ENCODE data around the gene ZNF506. TPM values are rescaled to one million over a fixed set of nuclear protein-coding genes. Genes with fewer than 3 reads are reported as not detected.
"Not testable (repeated sequence)": the region's sequence is repeated elsewhere in the genome, so short reads cannot be mapped to it uniquely, and the experiment has no call there.

ZNF506 gene
- 10 to 100 TPM; 23.0 to 26.7 TPM for total RNA-seq

DNA sequence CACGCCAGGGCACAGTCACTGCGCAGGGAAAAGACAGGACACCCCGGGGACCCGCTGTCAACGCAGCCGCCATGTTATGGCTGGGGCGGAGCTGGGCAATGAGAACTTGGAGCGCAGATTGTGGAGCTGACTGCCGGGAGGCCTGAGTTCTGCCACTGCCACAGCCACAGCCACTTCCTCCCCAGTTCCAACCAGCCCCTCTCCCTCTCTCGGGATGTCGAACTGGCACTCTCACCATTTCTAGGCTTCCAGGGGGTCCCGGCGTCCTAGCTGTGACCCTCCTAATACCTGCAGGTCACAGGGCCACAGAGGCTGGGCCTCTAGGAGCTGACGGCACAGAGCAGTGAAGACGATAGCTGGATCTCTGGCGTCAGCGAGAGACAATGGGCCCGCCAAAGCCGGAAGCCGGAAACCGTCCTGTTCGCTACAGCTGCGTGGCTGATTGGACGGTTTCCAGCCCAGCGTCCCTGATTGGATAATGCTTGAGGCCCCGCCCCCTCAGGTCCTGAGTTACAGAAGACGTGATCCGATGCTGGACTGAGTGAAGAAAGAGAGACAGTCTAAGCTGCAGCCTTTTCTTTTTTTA is at the start of gene ZNF506:
ZNF506 (minus strand) TSS at position 385 of the 586 bp plus-strand sequence; CDS start at position 238, 147 bp downstream.
- Mint-ChIP-seq H3K9me3 (peaks cover 44% of the 10 kb centered on the region), H3K36me3 (ENCODE audit: low read depth) (peaks cover 66% of the 10 kb centered on the region)

DNA sequence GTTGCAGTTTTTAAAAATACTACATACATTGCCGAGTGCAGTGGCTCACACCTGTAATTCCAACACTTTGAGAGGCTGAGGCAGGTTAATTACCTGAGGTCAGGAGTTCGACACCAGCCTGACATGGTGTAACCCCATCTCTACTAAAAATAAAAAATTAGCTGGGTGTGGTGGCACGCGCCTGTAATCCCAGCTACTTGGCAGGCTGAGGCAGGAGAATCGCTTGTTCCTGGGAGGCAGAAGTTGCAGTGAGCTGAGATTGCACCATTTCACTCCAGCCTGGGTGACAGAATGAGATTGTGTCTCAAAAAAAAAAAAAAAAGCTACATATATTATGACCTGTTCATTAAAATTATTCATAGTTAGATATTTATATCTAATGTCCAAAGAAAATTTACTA is 48.5 kb upstream of the ZNF506 start:
- Mint-ChIP-seq H3K4me1 (peaks cover 41% of the 10 kb centered on the region), H3K36me3 (ENCODE audit: low read depth) (peaks cover 61% of the 10 kb centered on the region), H3K9me3 (peaks cover 29% of the 10 kb centered on the region)
- DNase-seq, H3K27ac Mint-ChIP-seq, H3K27me3 Mint-ChIP-seq, H3K4me3 Mint-ChIP-seq: not testable (repeated sequence)
- CTCF ChIA-PET = interaction anchor here (0.7 to 1.0 kb wide), 3 partner anchors 18 to 363 kb away, joined by 3 to 5 read pairs (median 4); partner anchors contain the start of gene ZNF93
- POLR2A ChIA-PET = interaction anchor here (0.6 kb wide), 1 partner anchor 10 kb away, joined by 8 read pairs; no protein-coding TSS in a partner anchor

More for the DNA sequence above, at the start of gene ZNF506:
- no peaks in the 10 kb centered on the region for H3K27me3 Mint-ChIP-seq
- CTCF ChIA-PET = interaction anchor here (1.0 to 2.0 kb wide), 5 partner anchors 12 to 114 kb away, joined by 3 to 9 read pairs (median 4); partner anchors contain the start of gene ZNF93
- peak within 1 kb of the TSS; percentile 99 for H3K27ac Mint-ChIP-seq
- peaks cover 38% of the 10 kb centered on the region for H3K4me1 Mint-ChIP-seq
- POLR2A ChIA-PET = interaction anchor here (0.5 to 1.9 kb wide), 10 partner anchors 44 to 346 kb away, joined by 3 to 10 read pairs (median 3); partner anchors contain the start of genes ZNF14, ZNF253, ZNF486 and ZNF93
- peak; percentile 97 for DNase-seq
- H3K4me3 Mint-ChIP-seq = peak within 1 kb of the TSS; percentile 100

DNA sequence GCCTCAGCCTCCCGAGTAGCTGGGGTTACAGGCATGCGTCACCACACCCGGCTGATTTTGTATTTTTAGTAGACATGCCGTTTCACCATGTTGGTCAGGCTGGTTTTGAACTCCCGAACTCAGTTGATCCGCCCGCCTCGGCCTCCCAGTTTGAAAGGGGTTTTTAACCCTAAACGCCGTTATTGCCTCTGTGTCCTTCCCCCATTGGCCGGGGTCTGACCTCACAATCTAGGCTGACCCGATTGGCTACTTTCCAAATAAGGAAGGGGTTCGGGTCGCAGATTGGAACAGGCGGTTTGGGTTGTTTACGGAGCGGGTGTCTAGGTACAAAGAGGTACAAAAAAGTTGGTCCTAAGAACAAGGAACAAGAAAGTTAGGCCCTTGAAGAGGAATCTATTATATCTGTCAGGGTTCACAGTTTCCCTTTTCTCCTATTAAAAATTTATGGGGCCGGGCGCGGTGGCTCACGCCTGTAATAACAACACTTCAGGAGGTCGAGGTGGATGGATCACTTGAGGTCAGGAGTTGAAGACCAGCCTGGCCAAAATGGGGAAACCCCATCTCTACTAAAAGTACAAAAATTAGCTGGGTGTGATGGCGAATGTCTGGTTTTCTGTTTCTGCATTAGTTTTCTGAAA is 45.2 kb upstream of the ZNF506 start:
- peaks cover 30% of the 10 kb centered on the region for H3K9me3 Mint-ChIP-seq
- CTCF ChIA-PET = interaction anchor here (0.7 to 0.8 kb wide), 2 partner anchors 334 to 1382 kb away, joined by 3 read pairs; no protein-coding TSS in a partner anchor
- H3K4me1 Mint-ChIP-seq = peaks cover 33% of the 10 kb centered on the region
- H3K4me3 Mint-ChIP-seq = peak overlapping the region; percentile 100
- H3K27ac Mint-ChIP-seq = peak overlapping the region; percentile 100
- peaks cover 37% of the 10 kb centered on the region for H3K36me3 Mint-ChIP-seq (ENCODE audit: low read depth)
- H3K27me3 Mint-ChIP-seq = no peaks in the 10 kb centered on the region
- POLR2A ChIA-PET = interaction anchor here (0.6 to 1.5 kb wide), 3 partner anchors 34 to 248 kb away, joined by 3 to 10 read pairs (median 5); partner anchors contain the start of genes ZNF506 and ZNF93
- peak; percentile 68 for DNase-seq

DNA sequence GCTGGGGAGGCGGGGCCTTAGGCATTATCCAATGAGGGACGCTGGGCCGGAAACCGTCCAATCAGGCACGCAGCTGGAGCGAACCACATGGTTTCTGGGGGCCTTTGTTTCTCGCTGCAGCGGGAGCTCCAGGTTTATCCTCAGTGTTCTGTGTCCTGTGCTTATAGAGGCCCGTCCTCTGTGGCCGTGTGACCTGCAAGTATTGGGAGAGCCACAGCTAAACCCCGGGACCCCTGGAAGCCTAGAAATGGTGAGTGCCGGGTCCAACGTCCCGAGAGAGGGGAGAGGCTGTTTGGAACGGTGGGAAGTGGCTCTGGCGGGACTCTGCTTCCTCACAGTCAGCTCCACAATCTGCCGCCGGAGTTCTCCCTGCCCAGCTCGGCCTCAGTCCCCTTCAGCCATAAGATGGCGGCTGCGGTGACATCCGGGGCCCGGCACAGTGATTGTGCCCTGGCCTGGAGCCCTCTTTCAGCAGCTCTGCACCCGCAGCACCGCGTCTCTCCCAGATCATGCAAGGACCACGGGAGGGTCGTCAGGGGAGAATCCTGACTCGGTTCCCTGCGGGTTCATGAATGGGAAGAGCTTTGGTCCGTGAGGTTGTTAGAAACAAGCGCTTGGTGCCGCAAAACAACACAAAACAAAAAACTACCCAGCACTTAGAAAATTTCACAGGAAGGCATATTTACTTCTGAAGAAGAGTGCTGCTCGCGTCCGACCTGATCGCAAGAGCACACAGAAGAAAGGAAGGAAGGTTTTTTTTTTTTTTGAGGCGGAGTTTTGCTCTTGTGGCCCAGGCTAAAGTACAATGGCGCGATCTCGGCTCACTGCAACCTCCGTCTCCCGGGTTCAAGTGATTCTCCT is 44.4 kb upstream of the ZNF506 start, which contains the start of gene ZNF253:
ZNF253 (plus strand) TSS at position 133 of the 861 bp plus-strand sequence; CDS start at position 248, 115 bp downstream.
- Mint-ChIP-seq H3K4me3 (peak within 1 kb of the TSS; percentile 100), H3K4me1 (peaks cover 29% of the 10 kb centered on the region)
- POLR2A ChIA-PET = interaction anchor here (0.5 to 1.5 kb wide), 6 partner anchors 24 to 1321 kb away, joined by 3 to 10 read pairs (median 4); partner anchors contain the start of genes ZNF506 and ZNF93

DNA sequence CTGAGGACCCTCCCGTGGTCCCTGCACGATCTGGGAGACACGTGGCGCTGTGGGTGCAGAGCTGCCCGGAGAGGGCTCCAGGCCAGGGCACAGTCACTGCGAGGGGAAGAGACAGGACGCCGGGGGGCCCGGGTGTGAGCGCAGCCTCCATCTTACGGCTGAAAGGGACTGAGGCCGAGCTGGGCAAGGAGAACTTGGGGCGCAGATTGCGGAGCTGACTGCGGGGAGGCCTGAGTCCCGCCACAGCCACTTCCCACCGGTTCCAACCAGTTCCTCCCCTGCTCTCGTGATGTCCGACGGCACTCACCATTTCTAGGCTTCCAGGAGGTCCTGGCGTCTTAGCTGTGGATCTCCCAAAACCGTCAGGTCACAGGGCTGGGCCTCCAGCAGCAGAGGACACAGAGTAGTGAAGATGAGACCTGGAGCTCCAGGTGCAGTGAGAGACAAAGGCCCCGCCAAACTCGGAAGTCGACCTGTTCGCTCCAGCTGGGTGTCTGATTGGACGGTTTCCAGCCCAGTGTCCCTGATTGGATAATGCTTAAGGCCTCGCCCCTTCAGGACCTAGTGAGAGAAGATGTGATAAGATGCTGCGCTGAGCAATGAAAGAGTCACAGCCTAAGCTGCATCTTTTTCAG is 39.3 kb upstream of the ZNF506 start:
- Mint-ChIP-seq H3K27ac (peak overlapping the region; percentile 83), H3K9me3 (peaks cover 50% of the 10 kb centered on the region), H3K4me3 (peak overlapping the region; percentile 71), H3K4me1 (peaks cover 15% of the 10 kb centered on the region), H3K36me3 (ENCODE audit: low read depth) (peaks cover 45% of the 10 kb centered on the region), H3K27me3 (no peaks in the 10 kb centered on the region)
- ChIA-PET POLR2A (interaction anchor here (0.5 kb wide), 1 partner anchor 10 kb away, joined by 8 read pairs; no protein-coding TSS in a partner anchor), CTCF (interaction anchor here (0.6 to 1.9 kb wide), 3 partner anchors 16 to 329 kb away, joined by 4 to 6 read pairs (median 6); no protein-coding TSS in a partner anchor)
- DNase-seq = peak; percentile 63

More for the DNA sequence above, 44.4 kb upstream of the ZNF506 start, which contains the start of gene ZNF253:
- Mint-ChIP-seq H3K36me3 (ENCODE audit: low read depth) (peaks cover 32% of the 10 kb centered on the region), H3K27me3 (no peaks in the 10 kb centered on the region), H3K27ac (peak within 1 kb of the TSS; percentile 100), H3K9me3 (peaks cover 29% of the 10 kb centered on the region)
- CTCF ChIA-PET = interaction anchor here (0.7 to 1.0 kb wide), 3 partner anchors 10 to 1383 kb away, joined by 3 read pairs; no protein-coding TSS in a partner anchor
- peak; percentile 98 for DNase-seq

DNA sequence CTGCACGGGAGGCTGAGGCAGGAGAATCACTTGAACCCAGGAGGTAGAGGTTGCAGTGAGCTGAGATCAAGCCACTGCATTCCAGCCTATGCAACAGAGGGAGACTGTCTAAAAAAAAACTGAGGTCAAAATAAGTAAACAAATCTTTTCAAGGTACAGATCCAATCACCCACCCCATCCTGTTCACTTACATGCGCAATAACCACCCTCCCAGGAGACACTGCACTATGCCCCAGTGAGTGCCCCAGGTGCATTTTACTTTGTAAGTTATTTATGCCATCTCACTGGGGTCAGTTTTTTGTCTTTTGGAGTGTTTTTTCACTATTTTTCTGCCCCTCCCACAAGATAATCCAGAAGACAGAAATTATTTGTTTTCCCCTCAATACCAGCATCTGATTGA is 37.2 kb upstream of the ZNF506 start:
- CTCF ChIA-PET = no interaction called here
- Mint-ChIP-seq H3K4me3 (no peak overlapping the region), H3K36me3 (ENCODE audit: low read depth) (peaks cover 47% of the 10 kb centered on the region), H3K27ac (no peak overlapping the region), H3K27me3 (no peaks in the 10 kb centered on the region), H3K9me3 (peaks cover 67% of the 10 kb centered on the region), H3K4me1 (peaks cover 11% of the 10 kb centered on the region)
- POLR2A ChIA-PET = no interaction called here
- no peak for DNase-seq

DNA sequence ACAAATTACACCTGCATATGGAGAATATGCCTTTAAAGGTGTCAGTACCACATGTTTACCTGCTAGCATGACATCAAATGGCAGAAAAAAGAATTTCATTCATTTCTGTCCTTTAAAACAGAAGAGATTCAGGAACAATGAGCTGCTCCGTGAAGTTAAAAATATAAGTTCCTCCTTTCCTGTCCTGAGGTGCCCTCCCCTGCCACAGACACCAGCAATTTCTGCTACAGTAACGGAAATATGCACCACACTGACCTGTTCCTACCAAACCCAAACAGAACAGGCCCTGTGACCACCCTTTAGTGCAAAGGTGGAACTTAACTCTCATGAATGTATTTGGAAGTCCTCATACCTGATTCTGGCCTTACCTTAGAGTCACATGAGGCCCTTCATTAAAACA is 30.2 kb upstream of the ZNF506 start:
- DNase-seq, H3K27ac Mint-ChIP-seq, H3K4me1 Mint-ChIP-seq, H3K4me3 Mint-ChIP-seq, H3K27me3 Mint-ChIP-seq, POLR2A ChIA-PET: not testable (repeated sequence)
- CTCF ChIA-PET = interaction anchor here (0.6 to 2.0 kb wide), 2 partner anchors 18 to 19 kb away, joined by 3 to 5 read pairs; no protein-coding TSS in a partner anchor
- Mint-ChIP-seq H3K9me3 (peaks cover 45% of the 10 kb centered on the region), H3K36me3 (ENCODE audit: low read depth) (peaks cover 11% of the 10 kb centered on the region)

DNA sequence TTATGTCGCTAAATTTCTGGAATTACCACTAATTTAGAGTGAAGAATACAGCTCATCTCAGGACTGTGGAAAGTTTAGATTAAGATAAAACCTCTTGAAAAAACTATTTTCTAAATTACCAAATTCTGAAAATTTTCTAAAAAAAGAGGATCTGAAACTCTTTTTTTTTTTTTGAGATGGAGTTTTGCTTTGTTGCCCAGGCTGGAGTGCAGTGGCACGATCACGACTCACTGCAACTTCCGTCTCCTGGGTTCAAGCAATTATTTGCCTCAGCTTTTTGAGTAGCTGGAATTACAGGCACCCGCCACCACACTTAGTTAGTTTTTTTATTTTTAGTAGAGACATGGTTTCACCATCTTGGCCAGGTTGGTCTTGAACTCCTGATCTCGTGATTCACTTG is 27.5 kb upstream of the ZNF506 start:
- H3K27me3 Mint-ChIP-seq = no peaks in the 10 kb centered on the region
- POLR2A ChIA-PET = no interaction called here
- no peak overlapping the region for H3K27ac Mint-ChIP-seq
- peaks cover 28% of the 10 kb centered on the region for H3K9me3 Mint-ChIP-seq
- H3K4me1 Mint-ChIP-seq = no peaks in the 10 kb centered on the region
- CTCF ChIA-PET = interaction anchor here (0.6 kb wide), 1 partner anchor 47 kb away, joined by 3 read pairs; no protein-coding TSS in a partner anchor
- no peak for DNase-seq
- no peak overlapping the region for H3K4me3 Mint-ChIP-seq
- H3K36me3 Mint-ChIP-seq (ENCODE audit: low read depth) = peaks cover 4% of the 10 kb centered on the region

DNA sequence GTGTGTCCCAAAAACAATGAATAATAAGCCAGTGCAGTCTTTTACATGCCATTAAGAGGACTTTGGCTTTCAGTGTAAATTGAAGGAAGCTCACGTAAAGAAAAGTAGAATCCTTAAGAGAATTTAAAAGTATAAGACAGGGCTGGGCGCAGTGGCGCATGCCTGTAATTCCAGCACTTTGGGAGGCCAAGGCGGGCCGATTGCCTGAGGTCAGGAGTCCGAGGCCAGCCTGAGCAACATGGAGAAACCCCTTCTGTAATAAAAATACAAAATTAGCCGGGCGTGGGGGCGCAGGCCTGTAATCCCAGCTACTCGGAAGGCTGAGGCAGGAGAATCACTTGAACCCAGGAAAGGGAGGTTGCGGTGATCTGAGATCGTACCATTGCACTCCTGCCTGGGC is 26.2 kb upstream of the ZNF506 start:
- POLR2A ChIA-PET = no interaction called here
- Mint-ChIP-seq H3K4me3 (no peak overlapping the region), H3K27ac (no peak overlapping the region), H3K9me3 (peaks cover 28% of the 10 kb centered on the region), H3K4me1 (no peaks in the 10 kb centered on the region), H3K36me3 (ENCODE audit: low read depth) (peaks cover 6% of the 10 kb centered on the region), H3K27me3 (no peaks in the 10 kb centered on the region)
- CTCF ChIA-PET = no interaction called here
- DNase-seq = no peak

DNA sequence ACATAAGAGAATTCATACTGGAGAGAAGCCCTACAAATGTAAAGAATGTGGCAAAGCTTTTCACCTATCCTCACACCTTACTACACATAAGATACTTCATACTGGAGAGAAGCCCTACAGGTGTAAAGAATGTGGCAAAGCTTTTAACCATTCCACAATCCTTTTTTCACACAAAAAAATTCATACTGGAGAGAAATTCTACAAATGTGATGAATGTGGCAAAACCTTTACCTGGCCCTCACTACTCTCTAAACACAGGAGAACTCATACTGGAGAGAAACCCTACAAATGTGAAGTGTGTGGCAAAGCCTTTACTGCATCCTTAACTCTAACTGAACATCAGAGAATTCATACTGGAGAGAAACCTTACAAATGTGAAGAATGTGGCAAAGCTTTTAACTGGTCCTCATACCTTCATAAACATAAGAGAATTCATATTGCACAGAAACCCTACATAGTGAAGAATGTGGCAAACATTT is 14.0 kb upstream of the ZNF506 start:
- ChIA-PET POLR2A (no interaction called here), CTCF (no interaction called here)
- Mint-ChIP-seq H3K27ac (no peak overlapping the region), H3K27me3 (no peaks in the 10 kb centered on the region), H3K4me3 (no peak overlapping the region), H3K9me3 (peaks cover 42% of the 10 kb centered on the region), H3K36me3 (ENCODE audit: low read depth) (peaks cover 17% of the 10 kb centered on the region), H3K4me1 (no peaks in the 10 kb centered on the region)
- DNase-seq = no peak

DNA sequence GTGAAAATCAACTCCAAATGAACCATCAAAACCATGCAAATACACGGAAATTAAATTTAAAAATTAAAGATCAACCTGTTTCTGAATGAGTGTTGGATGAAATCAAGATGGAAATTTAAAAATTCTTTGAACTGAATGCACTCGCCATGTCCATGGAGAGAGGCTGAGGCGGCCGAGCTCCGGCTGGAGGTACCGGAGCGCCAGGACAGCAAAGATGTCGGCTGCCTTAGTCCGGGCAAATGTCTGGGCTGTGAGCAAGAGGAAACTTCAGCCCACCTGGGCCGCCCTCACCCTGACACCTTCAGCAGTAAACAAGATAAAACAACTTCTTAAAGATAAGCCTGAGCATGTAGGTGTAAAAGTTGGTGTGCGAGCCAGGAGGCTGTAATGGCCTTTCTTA is 5.3 kb upstream of the ZNF506 start:
- Mint-ChIP-seq H3K27ac (no peak overlapping the region), H3K36me3 (ENCODE audit: low read depth) (peaks cover 38% of the 10 kb centered on the region), H3K4me1 (peaks cover 2% of the 10 kb centered on the region), H3K27me3 (no peaks in the 10 kb centered on the region), H3K9me3 (peaks cover 70% of the 10 kb centered on the region), H3K4me3 (no peak overlapping the region)
- DNase-seq = no peak
- CTCF ChIA-PET = interaction anchor here (1.5 kb wide), 1 partner anchor 30 kb away, joined by 3 read pairs; no protein-coding TSS in a partner anchor
- POLR2A ChIA-PET = no interaction called here
